Stimulated activated naive B cell treated with anti-CD40 and anti-IgM and Interleukin-4, amounts not matched to agents 10 μg/mL and 1 μg/mL and 100 μg/mL, for 72 hours (primary cell): ENCODE measurements around the gene ZDHHC7.

ENCODE experiments used
- ATAC-seq, 2 donors: fragments of 150-1000 bp; cut with Tn5 transposase; replicated peaks; 2 replicates each; pipeline ENCODE4 v1.10.0; 2021; ENCODE audit warnings: moderate library complexity in 1 of 2
- DNase-seq: peaks from one replicate; pipeline ENCODE4 v3.0.0; 2021
- H3K27ac Mint-ChIP-seq: one replicate; pipeline ENCODE4 v1.8.0; 2022; ENCODE audit warnings: mild to moderate bottlenecking, mixed read lengths
- H3K27me3 Mint-ChIP-seq, 2 donors: one replicate each; pipeline ENCODE4 v1.8.0; 2022; ENCODE audit warnings: mixed read lengths in 2 of 2
- H3K36me3 Mint-ChIP-seq, 2 donors: one replicate each; pipeline ENCODE4 v1.8.0; 2022; ENCODE audit warnings: mixed read lengths in 2 of 2, mild to moderate bottlenecking in 1 of 2
- H3K4me1 Mint-ChIP-seq, 2 donors: one replicate each; pipeline ENCODE4 v1.8.0; 2022; ENCODE audit warnings: mixed read lengths in 2 of 2, mild to moderate bottlenecking in 1 of 2
- H3K4me3 Mint-ChIP-seq, 2 donors: one replicate each; pipeline ENCODE4 v1.8.0; 2022; ENCODE audit warnings: mild to moderate bottlenecking in 2 of 2, mixed read lengths in 2 of 2, moderate library complexity in 1 of 2
- H3K9me3 Mint-ChIP-seq, 2 donors: one replicate each; pipeline ENCODE4 v1.8.0; 2022; ENCODE audit warnings: mixed read lengths in 2 of 2, mild to moderate bottlenecking in 1 of 2

ZDHHC7 gene

DNA sequence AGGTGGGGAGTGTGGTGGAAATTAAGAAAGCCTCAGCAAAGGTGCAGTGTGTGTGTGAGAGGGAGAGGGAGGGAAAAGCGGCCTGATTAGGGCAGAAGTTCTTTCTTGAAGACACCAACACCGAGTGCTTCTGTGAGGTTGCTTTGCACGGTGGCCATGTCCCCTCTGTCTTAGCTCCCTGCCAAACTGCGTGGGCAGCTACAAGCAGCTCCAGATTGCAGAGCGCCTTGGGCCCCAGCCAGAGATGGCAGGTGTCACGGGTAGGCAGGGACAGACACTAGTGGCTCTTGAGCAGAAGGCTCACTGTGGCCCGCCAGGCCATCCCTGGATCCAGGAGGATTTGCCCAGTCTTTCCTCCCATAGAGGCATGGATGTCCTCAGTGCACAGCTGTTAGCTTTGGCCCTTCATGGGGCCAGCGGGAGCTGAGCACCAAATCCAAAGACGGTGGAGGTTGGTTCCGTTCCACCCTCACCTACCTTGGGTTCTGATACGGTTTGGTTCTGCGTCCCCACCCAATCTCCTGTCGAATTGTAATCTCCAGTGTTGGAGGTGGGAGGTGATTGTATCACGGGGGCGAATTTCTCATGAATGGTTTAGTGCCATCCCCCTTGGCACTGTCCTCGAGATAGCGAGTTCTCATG, 37.7 kb upstream of the ZDHHC7 start:
- no peak for ATAC-seq
- Mint-ChIP-seq H3K4me1 (peaks cover 6 to 11% of the 10 kb centered on the region in 2 donors), H3K27ac (no peak overlapping the region)

DNA sequence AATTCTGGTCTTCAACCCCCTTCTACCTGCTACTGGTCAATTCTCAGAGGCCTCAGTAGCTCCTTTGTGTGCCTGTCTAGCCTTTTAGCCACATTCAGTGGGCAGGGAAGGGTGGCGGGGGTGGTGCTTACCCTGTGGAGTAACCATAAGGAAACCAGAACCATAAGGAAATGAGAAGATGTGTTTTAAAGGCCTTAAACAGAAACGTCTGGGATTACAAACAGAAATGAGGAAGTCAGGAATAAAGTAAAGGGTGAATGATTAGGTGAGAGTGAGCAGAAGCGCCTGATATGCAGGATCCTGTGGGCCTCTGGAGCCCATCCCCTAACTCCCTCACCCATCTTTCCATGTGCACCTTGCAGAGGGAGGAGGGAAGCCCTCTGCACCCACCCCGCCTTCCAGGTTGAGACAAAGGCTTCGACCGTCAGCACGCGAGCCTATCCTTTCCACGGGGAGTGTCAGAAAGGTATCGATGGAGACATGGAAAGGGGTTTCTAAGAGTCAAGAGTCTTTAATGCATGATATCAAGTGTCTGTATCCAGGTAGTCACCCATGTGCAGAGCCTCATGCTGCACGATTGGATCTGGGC, 36.6 kb upstream of the ZDHHC7 start:
- ATAC-seq (no peak), DNase-seq (no peak)
- Mint-ChIP-seq H3K4me3 (no peak overlapping the region), H3K9me3 (no peaks in the 10 kb centered on the region), H3K4me1 (peaks cover 6 to 11% of the 10 kb centered on the region in 2 donors), H3K27ac (no peak overlapping the region), H3K27me3 (peaks cover 38% of the 10 kb centered on the region in 2 donors), H3K36me3 (no peaks in the 10 kb centered on the region)

More for the DNA sequence above, 37.7 kb upstream of the ZDHHC7 start:
- H3K27me3 Mint-ChIP-seq = peaks cover 38% of the 10 kb centered on the region in 2 donors
- no peaks in the 10 kb centered on the region for H3K36me3 Mint-ChIP-seq
- no peak overlapping the region for H3K4me3 Mint-ChIP-seq
- H3K9me3 Mint-ChIP-seq = no peaks in the 10 kb centered on the region
- DNase-seq = no peak

DNA sequence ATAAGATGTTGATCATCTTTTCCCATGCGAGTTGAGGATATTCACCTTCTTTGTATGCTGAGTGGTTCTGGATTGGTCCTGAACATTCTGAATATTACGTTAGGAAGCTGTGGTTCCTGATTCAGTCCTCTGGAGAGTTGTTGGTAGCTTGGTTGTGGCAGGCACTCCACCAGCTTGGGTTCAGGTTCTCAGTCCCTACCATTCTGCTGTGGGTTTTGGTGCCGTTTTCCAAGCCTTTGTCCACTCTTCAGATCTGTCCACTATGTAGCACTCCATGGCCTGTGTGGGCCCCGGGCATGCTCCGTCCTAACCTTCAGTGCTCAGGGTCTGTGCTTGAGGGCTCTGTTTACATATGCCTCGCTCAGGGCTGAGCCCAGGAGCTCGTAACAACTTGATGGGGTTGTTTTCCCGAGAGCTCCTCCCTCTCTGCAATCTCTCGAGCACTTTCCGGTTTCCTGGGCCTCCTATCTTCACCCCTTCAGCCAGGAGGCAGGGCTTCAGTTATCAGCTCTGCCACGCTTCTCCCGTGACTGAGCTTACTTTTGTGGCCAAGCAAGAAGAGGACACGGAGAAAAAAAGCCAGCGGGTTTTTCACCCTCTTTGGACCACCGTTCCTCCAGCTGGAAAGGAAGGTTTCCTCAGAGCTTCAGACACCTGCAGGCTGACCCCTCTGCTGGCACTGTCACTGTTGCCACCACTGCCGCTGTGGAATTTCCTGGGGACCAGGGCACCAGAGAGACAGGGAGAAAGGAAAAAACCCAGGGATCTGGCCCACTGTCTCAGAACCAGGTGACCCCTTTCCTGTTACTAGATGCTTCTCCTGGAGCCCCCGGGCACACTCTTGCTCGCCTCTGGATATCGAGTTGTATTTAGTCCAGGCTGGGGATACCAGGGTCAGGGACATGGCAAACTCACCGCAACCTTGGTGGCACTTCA, 35.9 kb upstream of the ZDHHC7 start:
- peaks cover 6 to 11% of the 10 kb centered on the region in 2 donors for H3K4me1 Mint-ChIP-seq
- no peak overlapping the region for H3K4me3 Mint-ChIP-seq
- H3K27ac Mint-ChIP-seq = no peak overlapping the region
- DNase-seq = no peak
- no peaks in the 10 kb centered on the region for H3K36me3 Mint-ChIP-seq
- no peaks in the 10 kb centered on the region for H3K9me3 Mint-ChIP-seq
- no peak for ATAC-seq
- H3K27me3 Mint-ChIP-seq = peaks cover 38% of the 10 kb centered on the region in 2 donors

DNA sequence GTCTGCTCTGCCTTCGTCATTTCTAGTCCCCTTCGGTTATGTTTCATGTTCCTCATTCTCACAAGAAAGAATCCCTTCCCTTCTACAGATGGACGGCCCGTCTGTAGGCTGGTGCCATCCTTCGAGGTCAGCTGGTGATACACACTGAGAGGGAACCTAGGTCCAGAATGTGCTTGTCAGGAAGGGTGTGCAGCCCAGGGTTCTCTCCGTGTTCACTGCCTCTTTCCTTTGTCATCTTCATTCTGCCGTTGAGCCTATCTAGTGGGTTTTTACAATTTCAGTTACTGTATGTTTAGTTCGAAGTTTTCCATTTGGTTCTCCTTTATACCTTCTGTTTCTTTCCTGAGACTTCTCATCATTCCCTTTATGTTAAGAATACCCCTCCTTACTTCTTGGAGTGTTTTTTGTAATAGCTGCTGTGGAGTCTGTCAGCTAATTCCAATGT, 35.2 kb upstream of the ZDHHC7 start:
- Mint-ChIP-seq H3K36me3 (no peaks in the 10 kb centered on the region), H3K9me3 (no peaks in the 10 kb centered on the region), H3K4me3 (no peak overlapping the region), H3K4me1 (peaks cover 6 to 10% of the 10 kb centered on the region in 2 donors), H3K27me3 (peaks cover 35 to 38% of the 10 kb centered on the region in 2 donors), H3K27ac (no peak overlapping the region)
- DNase-seq = no peak
- ATAC-seq = no peak

DNA sequence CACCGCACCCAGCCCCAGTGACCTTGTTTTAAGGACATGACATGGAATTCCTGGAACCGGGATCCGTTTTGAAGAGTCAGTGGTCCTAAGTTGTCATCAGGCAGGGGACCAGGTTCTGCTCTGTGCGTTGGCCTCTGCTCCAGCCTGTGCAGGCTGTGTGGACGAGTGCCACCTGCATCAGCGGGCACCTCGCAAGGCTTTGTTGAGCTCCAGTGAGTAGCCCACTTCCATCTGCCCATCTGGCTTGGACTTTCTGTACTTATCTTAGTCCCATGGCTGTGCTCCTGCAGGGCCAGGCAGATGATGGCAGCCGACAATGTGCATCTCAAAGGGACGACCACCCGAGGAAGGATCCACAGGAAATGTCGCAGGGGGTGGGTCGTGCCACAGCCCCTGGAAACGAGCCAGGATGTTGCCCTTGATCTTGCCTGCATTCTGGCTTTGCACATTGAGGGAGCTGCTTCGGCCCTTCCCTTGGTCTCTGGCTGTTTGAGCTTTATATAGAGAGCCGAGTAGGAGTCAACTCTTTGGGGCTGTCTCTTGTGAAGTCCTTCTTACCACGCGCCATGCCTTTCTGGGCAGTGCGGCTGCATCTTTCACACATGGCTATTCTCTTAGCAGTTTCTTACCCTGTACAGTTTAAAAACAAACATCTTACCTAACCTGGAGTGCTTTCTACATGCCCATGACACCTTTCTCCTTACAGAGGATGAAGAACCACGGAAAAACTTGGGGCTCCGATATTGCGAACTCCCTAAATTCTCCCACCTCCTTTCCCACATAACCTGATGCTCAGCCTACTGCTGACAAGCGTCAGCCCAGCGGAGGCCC, 34.5 kb upstream of the ZDHHC7 start:
- peaks cover 33 to 38% of the 10 kb centered on the region in 2 donors for H3K27me3 Mint-ChIP-seq
- H3K9me3 Mint-ChIP-seq = no peaks in the 10 kb centered on the region
- H3K27ac Mint-ChIP-seq = no peak overlapping the region
- H3K36me3 Mint-ChIP-seq = no peaks in the 10 kb centered on the region
- DNase-seq = no peak
- peaks cover 5 to 10% of the 10 kb centered on the region in 2 donors for H3K4me1 Mint-ChIP-seq
- no peak for ATAC-seq
- no peak overlapping the region for H3K4me3 Mint-ChIP-seq

DNA sequence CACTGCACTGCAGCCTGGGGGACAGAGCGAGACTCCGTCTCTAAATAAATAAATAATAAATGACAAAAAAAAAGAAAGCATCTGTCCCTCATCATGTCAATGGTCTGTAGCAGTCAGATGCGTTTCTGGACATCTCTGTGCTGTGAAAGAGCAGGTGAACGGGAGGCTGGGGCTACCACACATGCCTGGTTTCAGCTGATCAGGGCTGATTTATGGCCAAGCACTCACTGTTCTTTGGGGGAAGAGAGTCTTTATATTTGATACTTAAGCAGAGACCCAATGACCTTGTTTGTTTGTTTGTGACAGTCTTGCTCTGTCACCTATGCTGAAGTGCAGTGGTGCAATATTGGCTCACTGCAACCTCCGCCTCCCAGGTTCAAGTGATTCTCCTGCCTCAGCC, 33.7 kb upstream of the ZDHHC7 start:
- H3K9me3 Mint-ChIP-seq = no peaks in the 10 kb centered on the region
- ATAC-seq (no peak), DNase-seq (no peak)
- H3K27me3 Mint-ChIP-seq = peaks cover 29 to 38% of the 10 kb centered on the region in 2 donors
- no peak overlapping the region for H3K4me3 Mint-ChIP-seq
- no peak overlapping the region for H3K27ac Mint-ChIP-seq
- H3K36me3 Mint-ChIP-seq = no peaks in the 10 kb centered on the region
- peaks cover 0 to 6% of the 10 kb centered on the region in 2 donors for H3K4me1 Mint-ChIP-seq

DNA sequence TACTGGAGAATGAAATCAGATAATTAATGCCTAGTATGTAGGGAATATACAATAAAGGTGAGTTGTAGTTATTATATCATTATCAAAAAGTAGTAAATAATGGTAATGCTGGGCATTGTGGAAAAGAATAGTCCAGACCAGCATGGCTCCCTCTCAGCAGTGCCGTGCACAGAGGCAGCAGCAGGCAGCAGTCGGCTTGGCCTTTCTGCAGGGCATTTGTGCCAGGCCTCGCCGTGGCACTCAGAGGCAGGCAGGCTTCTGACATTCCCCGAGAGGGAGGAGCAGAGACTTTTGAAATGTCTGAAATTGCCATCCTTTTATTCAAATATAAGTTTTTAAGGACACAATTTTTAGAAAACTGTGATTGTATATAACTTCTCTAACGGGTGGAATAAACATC, 31.3 kb upstream of the ZDHHC7 start:
- Mint-ChIP-seq H3K4me1 (no peaks in the 10 kb centered on the region), H3K27ac (no peak overlapping the region), H3K27me3 (peaks cover 11 to 17% of the 10 kb centered on the region in 2 donors), H3K9me3 (no peaks in the 10 kb centered on the region), H3K36me3 (no peaks in the 10 kb centered on the region), H3K4me3 (no peak overlapping the region)
- ATAC-seq (no peak), DNase-seq (no peak)

DNA sequence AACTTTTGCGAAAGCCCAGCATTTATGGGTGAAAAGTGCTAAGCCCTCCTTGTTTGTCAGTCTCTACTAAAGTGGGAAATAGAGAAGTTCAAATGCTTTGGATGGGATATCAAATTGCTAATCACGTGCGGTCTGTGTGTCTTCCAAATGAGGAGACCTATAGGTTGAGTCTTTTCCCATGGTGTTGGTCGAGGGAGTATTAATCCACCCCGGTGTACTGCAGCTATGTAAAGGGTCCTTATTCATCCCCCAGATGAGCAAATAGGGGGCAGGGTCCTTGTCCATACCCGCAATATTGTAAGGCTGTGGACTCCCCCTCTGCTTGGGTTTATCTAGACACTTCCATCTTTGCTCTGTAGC, 30.8 kb upstream of the ZDHHC7 start:
- no peak overlapping the region for H3K27ac Mint-ChIP-seq
- peaks cover 0 to under 1% of the 10 kb centered on the region in 2 donors for H3K4me1 Mint-ChIP-seq
- no peaks in the 10 kb centered on the region for H3K9me3 Mint-ChIP-seq
- ATAC-seq (no peak), DNase-seq (no peak)
- no peaks in the 10 kb centered on the region for H3K36me3 Mint-ChIP-seq
- peaks cover 9 to 12% of the 10 kb centered on the region in 2 donors for H3K27me3 Mint-ChIP-seq
- no peak overlapping the region for H3K4me3 Mint-ChIP-seq

DNA sequence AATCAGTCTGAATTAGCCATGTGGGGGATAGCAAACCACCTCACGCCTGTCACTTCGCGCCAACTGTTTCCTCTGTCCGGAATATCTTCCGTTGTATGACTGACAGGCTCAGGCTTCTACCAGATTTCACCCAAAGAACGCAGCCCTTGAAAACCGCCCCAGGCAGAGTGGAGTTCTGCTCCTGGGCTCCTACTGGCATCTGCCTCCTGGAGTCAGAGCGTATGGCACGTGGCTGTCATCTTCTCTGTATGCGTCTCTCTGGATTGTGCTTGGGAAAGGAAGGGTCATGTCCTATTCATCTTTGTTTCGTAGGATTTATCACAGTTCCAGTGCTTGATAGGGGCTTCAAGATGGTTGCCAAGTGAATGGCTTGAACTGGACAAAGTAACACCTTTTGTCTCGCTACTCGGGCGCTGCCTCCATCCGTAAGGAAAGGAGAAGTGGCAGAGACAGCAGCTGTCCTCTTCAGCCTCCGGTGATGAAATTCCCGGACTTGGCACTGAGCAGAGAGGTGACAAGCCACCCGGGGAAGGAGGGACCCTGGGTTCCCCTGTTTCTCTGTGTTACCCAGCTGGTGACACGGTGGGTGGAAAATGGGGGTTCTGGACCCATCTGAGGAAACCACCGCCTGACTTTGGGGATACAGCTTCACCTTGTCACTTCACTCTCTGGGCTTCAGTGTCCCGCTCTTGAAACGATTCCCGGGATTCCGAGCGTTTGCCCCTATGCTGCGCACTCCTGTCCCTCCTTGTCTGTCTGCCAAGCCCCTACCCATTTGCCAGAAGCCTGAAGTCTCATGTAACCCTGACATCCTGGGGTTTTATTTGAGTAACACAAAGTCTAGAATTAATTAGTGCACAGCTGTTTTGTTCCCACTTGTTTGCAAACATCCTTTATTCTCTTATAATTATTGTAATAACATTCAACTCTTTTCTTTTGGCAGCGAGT, 30.2 kb upstream of the ZDHHC7 start:
- DNase-seq (no peak), ATAC-seq (no peak)
- H3K27ac Mint-ChIP-seq = no peak overlapping the region
- no peak overlapping the region for H3K4me3 Mint-ChIP-seq
- peaks cover 0 to 2% of the 10 kb centered on the region in 2 donors for H3K36me3 Mint-ChIP-seq
- H3K9me3 Mint-ChIP-seq = no peaks in the 10 kb centered on the region
- peaks cover 3% of the 10 kb centered on the region in 2 donors for H3K4me1 Mint-ChIP-seq
- peaks cover 5% of the 10 kb centered on the region in 2 donors for H3K27me3 Mint-ChIP-seq

DNA sequence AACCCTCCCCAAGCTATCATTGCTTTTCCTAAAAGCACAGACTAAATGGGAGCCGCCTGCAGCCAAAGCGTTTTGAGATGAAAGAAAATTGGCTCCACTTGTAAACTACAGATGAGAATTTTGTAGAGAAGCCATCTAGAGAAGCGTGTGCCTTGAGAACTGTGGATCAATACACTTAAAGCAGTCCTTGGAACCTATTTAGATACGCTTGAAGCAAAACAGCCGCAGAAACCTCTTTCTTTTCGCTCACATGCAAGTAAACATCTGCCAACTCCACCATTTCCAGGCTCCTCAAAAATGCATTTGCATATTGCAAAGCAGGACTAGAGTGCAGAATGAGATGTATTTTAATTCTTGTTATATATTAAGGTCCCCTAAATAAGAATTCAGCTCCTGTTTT, 29.4 kb upstream of the ZDHHC7 start:
- no peak for DNase-seq
- no peak overlapping the region for H3K4me3 Mint-ChIP-seq
- no peaks in the 10 kb centered on the region for H3K27me3 Mint-ChIP-seq
- H3K36me3 Mint-ChIP-seq = peaks cover 0 to 2% of the 10 kb centered on the region in 2 donors
- peaks cover 3 to 5% of the 10 kb centered on the region in 2 donors for H3K4me1 Mint-ChIP-seq
- H3K27ac Mint-ChIP-seq = no peak overlapping the region
- no peaks in the 10 kb centered on the region for H3K9me3 Mint-ChIP-seq
- no peak for ATAC-seq

DNA sequence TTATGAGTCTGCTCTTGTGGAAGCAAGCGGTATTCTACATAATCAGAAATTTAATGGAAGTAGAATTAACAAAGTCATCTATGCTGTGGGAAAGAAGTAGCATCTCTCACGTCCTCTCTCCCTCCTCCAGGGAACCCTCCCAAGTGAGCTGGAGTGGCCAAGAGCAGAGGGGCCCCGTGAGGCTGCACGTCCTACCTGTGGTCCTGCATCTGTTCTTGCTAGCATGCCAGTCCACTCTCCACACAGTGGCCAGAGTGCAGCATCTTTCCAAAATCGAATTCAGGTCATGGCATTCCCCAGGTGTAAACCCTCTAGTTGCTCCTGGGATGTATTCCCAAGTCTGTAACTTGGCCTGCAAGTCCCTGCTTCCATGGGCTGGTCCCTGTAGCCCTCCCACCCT, 26.4 kb upstream of the ZDHHC7 start:
- H3K4me3 Mint-ChIP-seq = no peak overlapping the region
- H3K36me3 Mint-ChIP-seq = peaks cover 0 to 2% of the 10 kb centered on the region in 2 donors
- no peaks in the 10 kb centered on the region for H3K9me3 Mint-ChIP-seq
- no peak for DNase-seq
- H3K27me3 Mint-ChIP-seq = no peaks in the 10 kb centered on the region
- ATAC-seq = no peak
- H3K27ac Mint-ChIP-seq = no peak overlapping the region
- H3K4me1 Mint-ChIP-seq = peaks cover 3 to 5% of the 10 kb centered on the region in 2 donors

DNA sequence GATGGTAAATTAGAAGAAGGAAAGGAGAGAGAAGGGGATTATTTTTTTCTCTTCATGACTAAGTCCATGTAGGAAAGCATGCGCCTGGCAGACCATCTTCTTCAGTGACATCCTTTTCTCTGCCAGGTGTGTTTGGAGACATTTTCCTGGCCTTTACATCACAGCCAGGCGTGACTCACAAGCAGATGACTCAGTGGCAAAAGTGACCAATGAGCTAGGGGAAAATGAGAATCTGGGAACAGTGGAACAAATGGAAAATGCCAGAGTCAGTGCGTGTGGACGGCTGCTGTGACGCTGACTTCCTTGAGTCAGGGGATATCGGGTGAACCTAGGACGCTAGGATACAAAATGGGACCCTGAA, 25.7 kb upstream of the ZDHHC7 start:
- Mint-ChIP-seq H3K4me3 (no peak overlapping the region), H3K27ac (no peak overlapping the region), H3K36me3 (peaks cover 0 to 2% of the 10 kb centered on the region in 2 donors), H3K27me3 (no peaks in the 10 kb centered on the region), H3K9me3 (no peaks in the 10 kb centered on the region), H3K4me1 (peaks cover 3 to 5% of the 10 kb centered on the region in 2 donors)
- no peak for DNase-seq
- ATAC-seq = no peak
